GM08714 (cell line): ENCODE results near the gene KIRREL3.

Experiments used
- H3K4me3 ChIP-seq: fragments of 200-500 bp; sonication (Bioruptor generic); 2 replicates; pipeline ENCODE4 v1.5.1; 2014; ENCODE audit warnings: mild to moderate bottlenecking, low read length, inconsistent platforms
- ZNF274 ChIP-seq: IDR thresholded peaks from 2 replicates; pipeline ENCODE4 v1.6.1; 2012; ENCODE audit warnings: mild to moderate bottlenecking, low read depth, low read length

The KIRREL3 gene

DNA sequence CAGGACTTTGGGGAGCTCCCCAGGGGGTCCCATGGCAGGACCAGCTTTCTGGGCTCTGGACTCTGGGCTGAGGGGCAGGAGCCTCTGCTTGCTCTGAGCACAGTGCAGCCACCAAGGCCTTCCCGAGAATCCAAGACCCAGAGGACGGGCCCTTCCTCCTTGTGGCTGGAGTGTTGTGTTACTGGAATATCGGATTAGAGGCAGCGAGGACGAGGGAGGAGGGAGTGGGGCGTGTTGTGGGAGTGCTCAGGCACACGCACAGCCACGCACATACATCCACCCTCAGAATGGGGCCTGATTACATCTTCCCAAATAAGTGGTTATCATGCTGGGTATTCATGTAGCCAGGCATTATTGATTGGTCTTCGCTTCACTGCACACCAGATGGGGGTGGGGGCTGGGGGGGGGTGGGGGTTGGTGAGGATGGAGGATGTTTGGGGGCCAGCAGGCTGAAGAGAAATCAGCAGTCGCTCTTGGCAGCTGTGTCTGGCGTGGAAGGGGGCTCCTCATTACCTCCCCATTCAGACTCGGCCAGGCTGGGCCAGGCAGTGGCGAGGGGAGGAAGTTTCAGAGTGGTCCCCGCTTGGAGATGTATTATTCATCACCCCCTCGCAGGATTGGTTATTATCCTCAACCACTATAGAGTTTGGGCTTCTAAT is 524.2 kb downstream of the KIRREL3 start:
- no peak overlapping the region for H3K4me3 ChIP-seq
- no peak for TF ChIP-seq ZNF274

DNA sequence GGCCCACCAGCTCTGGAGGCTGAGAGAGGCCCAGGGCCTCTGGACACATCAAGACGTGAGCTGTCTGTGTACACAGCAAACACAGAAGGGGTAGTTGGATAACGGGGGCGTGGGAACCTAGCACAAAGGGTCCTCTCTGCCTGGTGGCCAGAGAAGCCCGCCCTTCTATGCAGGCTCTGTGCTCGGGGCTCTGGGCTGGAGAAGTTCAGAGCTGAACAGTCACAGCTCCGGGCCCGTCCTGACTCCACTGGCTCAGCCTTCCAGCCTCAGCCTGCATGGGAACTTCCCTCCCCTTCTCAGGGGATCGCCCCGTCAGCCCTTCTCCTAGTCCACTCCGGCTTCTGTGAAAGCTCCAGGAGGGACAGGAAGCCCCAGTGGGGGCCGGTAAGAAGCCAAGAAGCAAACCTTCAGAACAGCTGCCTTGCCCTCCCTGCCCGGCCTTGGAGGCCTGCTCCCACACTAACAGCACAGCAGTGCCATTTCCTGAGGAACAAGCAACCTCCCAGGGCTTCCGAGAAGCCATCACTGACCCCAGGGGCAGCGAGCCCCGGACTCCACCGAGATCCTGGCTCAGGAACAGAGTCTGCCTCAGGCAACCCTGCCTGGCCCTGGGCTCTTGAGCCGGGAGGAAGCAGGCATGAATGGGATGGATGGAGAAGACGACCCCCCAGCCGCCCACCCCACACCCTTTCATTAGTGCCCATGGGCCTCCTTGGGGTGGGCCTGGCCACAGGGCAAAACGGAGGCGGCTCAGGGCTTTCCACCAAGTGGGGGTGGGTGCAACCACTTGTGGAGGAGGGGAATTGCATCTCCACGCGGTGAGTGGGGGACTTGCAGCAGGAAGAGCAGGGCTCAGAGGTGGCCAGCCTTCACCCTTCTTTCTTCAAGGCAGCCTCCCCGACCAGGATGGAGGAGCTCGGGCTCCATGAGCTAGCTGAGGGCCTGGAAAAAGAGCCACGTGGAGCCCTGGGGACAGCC is 525.3 kb downstream of the KIRREL3 start:
- H3K4me3 ChIP-seq = no peak overlapping the region
- TF ChIP-seq ZNF274 = no peak

GRCh38 chr11:126474220-126474619 is 526.4 kb downstream of the KIRREL3 start:
- no peak for TF ChIP-seq ZNF274
- no peak overlapping the region for H3K4me3 ChIP-seq

- TF ChIP-seq ZNF274 = no peak
- H3K4me3 ChIP-seq = no peak overlapping the region
Observed at GRCh38 chr11:126473269-126473668, 527.3 kb downstream of the KIRREL3 start.

- no peak for TF ChIP-seq ZNF274
- H3K4me3 ChIP-seq = no peak overlapping the region
Observed at GRCh38 chr11:126469311-126469710, 531.3 kb downstream of the KIRREL3 start.

DNA sequence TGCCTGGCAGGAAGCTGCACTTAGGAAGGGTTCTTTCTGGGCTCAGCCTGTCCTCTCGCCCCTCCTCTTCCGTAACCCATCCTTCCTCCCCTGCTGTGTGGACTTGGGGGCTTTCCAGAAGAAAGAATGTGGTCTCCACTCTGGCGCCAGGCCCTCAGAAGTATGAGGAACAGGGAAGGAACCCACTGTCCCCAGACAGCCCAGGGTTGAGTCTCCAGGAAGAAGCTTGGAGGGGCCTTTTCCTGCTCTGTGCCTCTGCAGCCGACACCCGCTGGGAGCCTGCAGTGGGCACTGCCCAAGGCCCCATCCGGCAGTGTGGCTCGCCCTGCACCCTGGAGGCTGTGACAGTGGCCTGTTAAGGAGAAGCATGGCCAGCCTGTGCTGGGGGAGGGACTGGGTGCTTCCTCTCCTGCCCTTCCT is 532.5 kb downstream of the KIRREL3 start:
- no peak overlapping the region for H3K4me3 ChIP-seq
- no peak for TF ChIP-seq ZNF274

GRCh38 chr11:126467471-126467870 is 533.1 kb downstream of the KIRREL3 start:
- H3K4me3 ChIP-seq = no peak overlapping the region
- no peak for TF ChIP-seq ZNF274

GRCh38 chr11:126467046-126467370 is 533.6 kb downstream of the KIRREL3 start:
- no peak for TF ChIP-seq ZNF274
- no peak overlapping the region for H3K4me3 ChIP-seq

- TF ChIP-seq ZNF274 = no peak
- H3K4me3 ChIP-seq = no peak overlapping the region; the same call in 1 of the 2 replicates
Observed at GRCh38 chr11:126466236-126467045, 534.1 kb downstream of the KIRREL3 start.

GRCh38 chr11:126465573-126466188 is 534.9 kb downstream of the KIRREL3 start:
- no peak overlapping the region; the same call in 1 of the 2 replicates for H3K4me3 ChIP-seq
- no peak for TF ChIP-seq ZNF274

DNA sequence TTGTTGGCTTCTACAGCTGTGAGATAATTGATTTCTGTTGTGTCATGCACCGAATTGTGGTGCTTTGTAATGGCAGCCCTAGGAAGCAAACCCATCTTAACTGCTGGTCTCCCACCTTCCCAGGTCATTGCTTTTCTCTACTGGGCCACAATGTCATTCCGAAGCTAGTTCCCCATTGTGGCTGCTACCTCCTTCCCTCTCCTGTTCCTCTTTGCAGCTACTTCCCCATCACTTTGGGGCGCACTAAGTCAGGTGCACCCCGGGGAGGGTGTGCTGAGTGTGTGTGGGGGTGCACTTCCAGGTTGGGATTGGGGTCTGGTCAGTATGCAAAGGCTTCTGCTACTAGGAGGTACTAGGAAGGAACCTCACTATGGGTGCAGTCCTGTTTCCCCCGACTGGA is 535.8 kb downstream of the KIRREL3 start:
- TF ChIP-seq ZNF274 = no peak
- H3K4me3 ChIP-seq = no peak overlapping the region

DNA sequence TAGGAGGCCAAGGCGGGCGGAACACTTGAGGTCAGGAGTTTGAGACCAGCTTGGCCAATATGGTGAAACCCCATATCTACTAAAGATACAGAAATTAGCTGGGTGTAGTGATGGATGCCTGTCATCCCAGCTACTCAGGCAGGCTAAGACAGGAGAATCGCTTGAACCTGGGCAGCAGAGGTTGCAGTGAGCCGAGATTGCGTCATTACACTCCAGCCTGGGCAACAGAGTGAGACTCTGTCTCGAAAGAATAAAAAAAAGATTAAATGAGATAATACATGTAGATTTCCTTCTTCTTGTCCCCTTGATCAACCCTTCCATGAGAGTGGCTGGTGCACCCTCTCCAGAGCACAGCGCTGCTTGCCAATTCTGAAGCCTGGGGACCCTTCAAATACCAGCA is 538.1 kb downstream of the KIRREL3 start:
- H3K4me3 ChIP-seq = no peak overlapping the region
- TF ChIP-seq ZNF274 = no peak

GRCh38 chr11:126461996-126462395 is 538.6 kb downstream of the KIRREL3 start:
- no peak for TF ChIP-seq ZNF274
- H3K4me3 ChIP-seq = no peak overlapping the region

- no peak overlapping the region for H3K4me3 ChIP-seq
- no peak for TF ChIP-seq ZNF274
Observed at GRCh38 chr11:126461096-126461440, 539.5 kb downstream of the KIRREL3 start.
